ENCODE results near the gene CDH12. TPM values are rescaled to one million over a fixed set of nuclear protein-coding genes. Genes with fewer than 3 reads are reported as not detected.
A peak's percentile ranks its signal among the peaks of the same experiment; 100 is the strongest.

The CDH12 gene
- total RNA-seq, 1 donor from 2014 or later: not detected

DNA sequence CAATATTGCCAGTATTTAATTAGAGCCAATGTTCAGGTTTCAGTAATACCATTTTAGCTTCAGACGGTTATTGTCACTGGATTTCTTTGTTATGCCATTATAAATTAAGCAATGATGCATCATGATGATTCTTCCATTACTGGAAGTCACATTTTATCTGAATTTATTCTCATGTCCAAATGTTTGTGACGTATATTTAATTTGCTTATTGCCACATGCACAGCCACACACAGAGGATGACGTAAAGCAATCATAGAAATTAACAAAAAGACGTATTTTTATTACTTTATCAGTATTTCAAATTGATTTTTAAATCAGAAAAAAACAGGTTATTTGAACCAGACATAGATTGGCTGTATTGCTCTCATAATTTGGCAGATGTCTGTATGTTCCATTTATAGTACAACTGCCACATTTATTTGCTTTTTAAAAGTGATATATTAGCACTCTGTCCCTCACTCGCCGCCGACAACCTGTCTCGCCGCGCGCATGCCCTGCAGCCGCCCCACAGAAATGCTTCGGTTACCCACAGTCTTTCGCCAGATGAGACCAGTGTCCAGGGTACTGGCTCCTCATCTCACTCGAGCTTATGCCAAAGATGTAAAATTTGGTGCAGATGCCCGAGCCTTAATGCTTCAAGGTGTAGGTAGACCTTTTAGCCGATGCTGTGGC lies 970.9 kb downstream of the CDH12 start:
- no peak for ATAC-seq
- DNase-seq (ENCODE audit: low spot score): no peak

DNA sequence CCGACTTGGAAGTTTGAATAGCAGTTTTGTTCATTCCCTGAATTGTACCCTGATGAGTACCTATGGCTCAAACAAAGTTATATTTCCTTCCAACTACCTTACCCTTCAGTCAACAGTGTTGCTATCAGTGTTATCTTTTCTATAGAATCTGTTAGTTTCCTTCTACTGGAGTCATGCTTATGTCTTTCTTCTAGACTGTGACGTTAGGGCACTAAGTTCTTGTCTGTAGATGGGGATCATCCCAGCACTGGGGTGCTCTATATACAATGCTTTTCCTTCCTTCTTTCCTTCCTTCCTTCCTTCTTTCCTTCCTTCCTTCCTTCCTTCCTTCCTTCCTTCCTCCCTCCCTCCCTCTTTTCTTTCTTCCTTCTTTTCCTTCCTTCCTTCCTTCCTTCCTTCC lies 973.0 kb downstream of the CDH12 start:
- ATAC-seq: no peak
- DNase-seq (ENCODE audit: low spot score): no peak

DNA sequence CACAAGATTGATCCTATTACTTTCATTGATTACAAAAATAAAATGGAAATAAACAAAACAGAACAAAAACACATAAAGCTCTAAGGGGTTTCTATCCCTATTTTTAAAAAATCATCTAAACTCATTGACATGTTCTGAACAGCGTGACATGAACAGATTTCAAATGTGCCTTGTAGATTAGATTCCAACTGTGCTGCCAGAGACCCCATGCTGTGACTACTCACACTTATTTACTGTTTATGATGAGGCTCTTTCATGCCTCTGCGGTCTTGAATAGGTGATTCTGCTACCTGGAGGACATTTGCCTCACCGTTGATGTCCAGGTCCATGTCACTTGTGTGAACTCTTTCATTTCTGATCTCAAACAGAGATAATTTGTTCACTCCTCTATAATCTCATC lies 990.2 kb downstream of the CDH12 start:
- ATAC-seq (no peak), DNase-seq (ENCODE audit: low spot score) (no peak)

DNA sequence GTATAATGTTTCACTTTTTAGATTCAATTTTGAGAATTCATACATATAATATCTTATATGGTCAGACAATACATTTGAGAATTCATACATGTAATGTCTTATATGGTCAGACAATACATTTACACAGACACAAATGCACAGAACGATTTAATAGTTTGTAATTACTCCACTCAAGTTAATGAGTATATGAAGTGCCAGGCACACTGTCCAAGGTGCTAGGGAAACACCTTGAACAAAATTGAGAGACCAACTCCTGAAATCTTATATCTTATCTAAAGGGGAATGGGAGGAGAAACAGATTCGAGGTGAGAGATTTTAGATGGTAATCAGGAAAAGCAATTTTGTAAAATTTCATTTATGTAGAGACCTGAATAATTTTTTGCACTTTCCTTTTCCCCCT lies 994.7 kb downstream of the CDH12 start:
- DNase-seq (ENCODE audit: low spot score): no peak
- no peak for ATAC-seq

- ATAC-seq (no peak), DNase-seq (ENCODE audit: low spot score) (no peak)
These were observed 996.2 kb downstream of the CDH12 start for GRCh38 chr5:21856987-21857386.

GRCh38 chr5:21847300-21847699 lies 1005.8 kb downstream of the CDH12 start:
- ATAC-seq: no peak
- no peak for DNase-seq (ENCODE audit: low spot score)

- no peak for ATAC-seq
- no peak for DNase-seq (ENCODE audit: low spot score)
These were observed 1008.2 kb downstream of the CDH12 start for GRCh38 chr5:21844960-21845359.

DNA sequence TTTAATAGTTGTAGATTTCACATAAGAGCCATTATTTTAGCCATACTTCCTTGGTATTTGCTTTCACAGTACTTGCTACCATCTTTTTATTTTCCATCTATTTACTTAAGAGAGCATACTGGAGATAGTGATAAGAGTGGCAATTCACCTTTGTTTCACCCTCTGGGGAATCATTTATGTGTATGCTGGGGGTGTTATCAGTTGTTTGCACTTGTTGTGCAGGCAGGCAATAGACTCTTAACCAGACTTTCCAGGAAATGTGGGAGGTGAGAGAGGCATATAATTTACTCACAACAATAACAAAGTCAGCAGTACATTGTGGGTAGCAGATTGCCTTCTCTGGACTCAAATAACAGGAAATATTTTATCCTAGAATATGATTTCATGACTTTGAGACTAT lies 1018.3 kb downstream of the CDH12 start:
- no peak for DNase-seq (ENCODE audit: low spot score)
- no peak for ATAC-seq

- no peak for ATAC-seq
These were observed 1021.9 kb downstream of the CDH12 start for GRCh38 chr5:21831145-21831787.

GRCh38 chr5:21826884-21827283 lies 1026.3 kb downstream of the CDH12 start:
- no peak for DNase-seq (ENCODE audit: low spot score)

More at GRCh38 chr5:21831145-21831787, 1021.9 kb downstream of the CDH12 start:
- no peak for DNase-seq (ENCODE audit: low spot score)

GRCh38 chr5:21823588-21823987 lies 1029.6 kb downstream of the CDH12 start:
- ATAC-seq: no peak
- DNase-seq (ENCODE audit: low spot score): no peak

More at GRCh38 chr5:21826884-21827283, 1026.3 kb downstream of the CDH12 start:
- ATAC-seq: no peak

DNA sequence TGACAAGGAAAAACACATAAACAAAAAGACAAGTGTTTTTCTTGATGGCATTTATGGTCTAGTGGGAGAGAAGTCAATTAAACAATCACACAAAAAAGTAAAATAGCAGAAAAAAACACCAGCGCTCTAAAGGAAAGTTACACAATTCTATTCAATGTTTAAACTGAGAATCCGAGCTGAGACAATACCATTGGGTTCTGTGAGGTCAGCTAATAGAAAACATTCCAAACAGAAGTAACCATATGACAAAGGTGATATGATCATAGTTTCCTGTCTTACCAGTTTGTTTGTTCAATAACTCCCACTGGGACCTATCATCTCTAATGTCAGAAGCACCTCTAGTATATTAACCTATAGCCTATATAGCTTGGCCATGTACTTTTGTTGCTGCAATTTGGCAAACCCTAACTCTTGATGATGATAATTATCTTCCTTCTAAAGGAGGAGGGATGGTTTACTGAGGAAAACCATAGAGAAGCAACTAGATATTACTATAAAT lies 1030.0 kb downstream of the CDH12 start:
- DNase-seq (ENCODE audit: low spot score): no peak
- no peak for ATAC-seq

DNA sequence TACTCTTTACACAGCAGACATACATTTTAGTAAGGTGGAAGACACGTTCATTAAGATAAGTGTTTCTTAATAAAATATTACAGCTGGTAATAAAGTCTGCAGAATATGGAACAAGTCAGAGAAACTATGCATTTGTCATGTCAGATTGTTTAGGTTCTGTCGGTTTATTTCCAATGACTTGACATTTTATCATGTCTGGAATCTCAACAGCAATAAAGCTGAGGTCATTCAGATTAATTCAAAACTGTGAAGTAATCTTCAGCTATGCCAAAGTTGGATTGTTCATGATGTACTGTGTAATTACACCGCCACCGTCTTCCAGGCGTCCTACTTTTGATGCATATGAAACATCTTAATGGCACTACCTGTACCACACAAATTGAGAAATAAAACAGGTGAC lies 1032.6 kb downstream of the CDH12 start:
- ATAC-seq (no peak), DNase-seq (ENCODE audit: low spot score) (no peak)

DNA sequence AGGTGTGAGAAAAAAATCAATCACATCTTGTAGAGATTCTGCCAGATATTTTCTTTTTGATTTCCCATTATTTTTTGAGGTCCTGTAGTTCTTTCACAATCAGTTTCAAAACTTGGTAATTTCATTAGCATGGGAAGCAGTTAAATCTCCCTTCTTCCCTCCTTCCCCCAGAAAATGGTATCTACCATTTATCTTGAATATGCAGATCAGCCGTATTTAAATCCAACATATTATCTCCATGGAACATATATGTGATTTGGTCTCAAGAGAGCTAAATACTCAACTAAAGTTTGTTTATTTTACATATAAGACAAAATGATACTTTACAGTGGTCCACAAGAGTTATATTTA lies 1034.8 kb downstream of the CDH12 start:
- no peak for DNase-seq (ENCODE audit: low spot score)

DNA sequence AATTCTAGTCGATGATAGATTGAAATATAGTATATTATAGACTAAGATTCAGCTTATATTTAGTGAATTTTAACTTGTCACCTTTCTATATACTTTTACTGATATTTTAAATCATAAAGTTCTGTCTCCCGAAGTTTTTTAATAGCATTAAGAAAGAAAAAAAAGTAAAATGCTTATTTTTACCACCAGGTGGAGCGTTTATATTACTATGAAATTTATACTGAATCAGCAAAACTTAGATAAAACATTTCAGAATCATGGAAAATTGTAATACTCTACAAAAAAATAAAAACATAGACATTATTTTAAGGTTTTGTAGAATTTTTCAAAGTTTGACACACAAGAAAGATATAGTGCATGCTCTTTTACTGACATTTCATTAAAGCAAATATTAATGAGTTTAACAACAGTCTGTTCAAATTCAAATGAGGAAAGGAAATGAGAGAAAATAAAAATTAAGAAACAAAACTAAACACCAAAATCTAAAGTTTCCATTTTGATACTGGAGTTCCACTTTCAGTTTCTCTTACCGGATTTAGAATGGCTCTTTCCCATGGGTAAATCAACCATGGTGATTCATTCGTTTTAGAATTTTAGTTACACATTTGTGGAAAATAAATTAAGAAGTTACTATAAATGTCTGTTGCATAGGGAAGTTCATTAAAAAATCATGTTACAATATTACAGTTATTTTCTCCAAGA lies 1035.3 kb downstream of the CDH12 start:
- ATAC-seq: no peak
- no peak for DNase-seq (ENCODE audit: low spot score)

More for the DNA sequence above, 1034.8 kb downstream of the CDH12 start:
- no peak for ATAC-seq

- ATAC-seq (peak; percentile 34), DNase-seq (ENCODE audit: low spot score) (no peak)
These were observed 1042.3 kb downstream of the CDH12 start for GRCh38 chr5:21810737-21811316.

DNA sequence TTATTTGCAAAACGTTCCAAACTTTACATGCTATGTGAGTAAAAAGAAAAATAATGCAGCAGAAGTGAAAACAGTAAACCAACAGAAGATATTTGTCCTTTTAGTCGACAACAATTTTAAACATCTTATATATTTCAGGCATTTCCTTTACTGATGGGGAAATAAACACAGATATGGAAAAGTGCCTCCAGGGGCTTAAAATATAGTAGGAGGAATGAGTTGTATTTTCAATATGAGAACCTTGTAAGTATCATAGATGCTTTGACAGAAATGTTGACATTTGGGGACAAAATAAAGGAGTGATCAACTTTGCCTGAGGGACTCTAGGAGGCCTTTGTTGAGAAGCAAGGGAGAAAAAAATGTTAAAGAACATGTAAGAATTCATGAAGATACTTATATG lies 1043.5 kb downstream of the CDH12 start:
- ATAC-seq (no peak), DNase-seq (ENCODE audit: low spot score) (no peak)

GRCh38 chr5:21807953-21808352 lies 1045.2 kb downstream of the CDH12 start:
- no peak for ATAC-seq
- DNase-seq (ENCODE audit: low spot score): no peak

- no peak for DNase-seq (ENCODE audit: low spot score)
- ATAC-seq: no peak
These were observed 1046.2 kb downstream of the CDH12 start for GRCh38 chr5:21806943-21807342.

- DNase-seq (ENCODE audit: low spot score) (no peak), ATAC-seq (no peak)
These were observed 1046.9 kb downstream of the CDH12 start for GRCh38 chr5:21806271-21806670.

- ATAC-seq: peak; percentile 69
- no peak for DNase-seq (ENCODE audit: low spot score)
These were observed 1050.2 kb downstream of the CDH12 start for GRCh38 chr5:21802869-21803490.
